OCI-LY7 (cell line): ENCODE results near the gene LFNG.

Experiments
- EZH2phosphoT487 ChIP-seq: fragments of 200-600 bp; sonication (generic); IDR thresholded peaks from 2 replicates; pipeline ENCODE4 v1.6.1; 2018; ENCODE audit warnings: low read depth, borderline replicate concordance, mild to moderate bottlenecking, mixed run types, antibody characterized with exemption, low read length, moderate library complexity, mixed read lengths
- TF ChIP-seq, protein P1 (sequence below): fragments of 200-600 bp; sonication (generic); conservative IDR thresholded peaks from 2 replicates; pipeline ENCODE4 v1.5.1; 2014; ENCODE audit warnings: mild to moderate bottlenecking, antibody characterized with exemption, low read length, moderate library complexity, mixed read lengths

DNA sequence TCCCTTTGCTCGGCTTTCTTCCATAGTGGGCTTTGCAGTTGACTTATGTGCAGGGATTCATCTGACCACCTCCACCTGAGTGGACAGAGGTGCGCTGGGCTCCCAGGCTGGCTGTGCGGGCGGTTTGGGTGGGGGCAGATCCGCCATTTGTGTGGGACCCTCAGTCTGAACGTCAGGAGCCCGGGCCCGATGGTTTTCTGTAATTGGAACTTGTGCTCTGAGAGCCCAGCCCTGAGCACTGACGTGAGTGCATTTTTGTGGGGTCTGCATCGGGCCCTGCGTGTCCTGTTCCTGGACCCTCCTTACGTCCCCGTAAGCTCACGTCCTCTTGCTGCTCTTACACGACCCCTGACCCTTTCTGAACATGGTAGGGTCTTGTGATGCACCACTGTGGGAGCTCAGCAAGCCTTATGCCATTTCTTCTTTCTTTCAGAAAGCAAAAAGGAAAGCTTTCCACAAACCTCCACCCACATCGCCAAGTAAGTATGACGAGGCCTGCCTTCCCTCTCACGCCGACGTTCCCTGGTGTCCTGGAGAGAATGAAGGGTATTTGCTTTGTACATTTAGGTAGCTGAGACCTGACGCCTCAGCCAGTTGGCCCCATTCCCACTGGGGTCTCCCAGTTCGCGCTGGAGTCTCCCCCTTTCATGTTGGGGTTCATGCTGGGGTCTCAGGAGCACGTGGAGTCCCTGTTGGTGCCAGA is 49.1 kb downstream of the LFNG start:
- TF ChIP-seq, protein P1, sequence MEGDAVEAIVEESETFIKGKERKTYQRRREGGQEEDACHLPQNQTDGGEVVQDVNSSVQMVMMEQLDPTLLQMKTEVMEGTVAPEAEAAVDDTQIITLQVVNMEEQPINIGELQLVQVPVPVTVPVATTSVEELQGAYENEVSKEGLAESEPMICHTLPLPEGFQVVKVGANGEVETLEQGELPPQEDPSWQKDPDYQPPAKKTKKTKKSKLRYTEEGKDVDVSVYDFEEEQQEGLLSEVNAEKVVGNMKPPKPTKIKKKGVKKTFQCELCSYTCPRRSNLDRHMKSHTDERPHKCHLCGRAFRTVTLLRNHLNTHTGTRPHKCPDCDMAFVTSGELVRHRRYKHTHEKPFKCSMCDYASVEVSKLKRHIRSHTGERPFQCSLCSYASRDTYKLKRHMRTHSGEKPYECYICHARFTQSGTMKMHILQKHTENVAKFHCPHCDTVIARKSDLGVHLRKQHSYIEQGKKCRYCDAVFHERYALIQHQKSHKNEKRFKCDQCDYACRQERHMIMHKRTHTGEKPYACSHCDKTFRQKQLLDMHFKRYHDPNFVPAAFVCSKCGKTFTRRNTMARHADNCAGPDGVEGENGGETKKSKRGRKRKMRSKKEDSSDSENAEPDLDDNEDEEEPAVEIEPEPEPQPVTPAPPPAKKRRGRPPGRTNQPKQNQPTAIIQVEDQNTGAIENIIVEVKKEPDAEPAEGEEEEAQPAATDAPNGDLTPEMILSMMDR = no peak
- no peak for TF ChIP-seq EZH2phosphoT487
